Measurements from ENCODE around the gene NETO2. TPM values are rescaled to one million over a fixed set of nuclear protein-coding genes. Genes with fewer than 3 reads are reported as not detected.

Gene NETO2
- total and polyA plus RNA-seq, 10 of the 15 experiments (the other 5 are each of a cell fraction or from before 2014, with no cell fraction given) = 8.5 to 53.1 (median 27.0) TPM

- no peak for TF ChIP-seq MLLT1 (IDR thresholded peaks at IDR 0.05)
- TF ChIP-seq MYB (IDR thresholded peaks at IDR 0.05; ENCODE audit: borderline replicate concordance, low read depth, low read length) = no peak
- no peak for TF ChIP-seq ETV6 (conservative IDR thresholded peaks at IDR 0.05 in 1 of 2, IDR thresholded peaks at IDR 0.05 in 1 of 2; ENCODE audit: borderline replicate concordance in 1 of 2, low read depth in 1 of 2)
- TF ChIP-seq ZNF592 (IDR thresholded peaks at IDR 0.05) = no peak
Measured at GRCh38 chr16:47029724-47030123, 114.0 kb downstream of the NETO2 start (continued).

GRCh38 chr16:47028767-47029377 lies 114.9 kb downstream of the NETO2 start:
- Histone ChIP-seq H3K27me3 (replicated peaks in 1 of 2; ENCODE audit: control insufficient read depth in 2 of 2, insufficient read depth in 2 of 2, low read length in 1 of 2) (no peaks in the 10 kb centered on the region), H3K9me3 (replicated peaks; ENCODE audit: control insufficient read depth, insufficient read depth, low read length) (no peaks in the 10 kb centered on the region), H2AFZ (ENCODE audit: control insufficient read depth, low read depth, low read length) (no peak overlapping the region), H3K4me1 (ENCODE audit: control insufficient read depth, insufficient read depth, low read length) (peaks cover 4% of the 10 kb centered on the region; the same call in 1 of the 2 replicates), H3K4me3 (no peak overlapping the region), H3K9ac (ENCODE audit: control insufficient read depth, insufficient read depth, low read length) (no peak overlapping the region), H3K79me2 (ENCODE audit: control insufficient read depth, insufficient read depth, low read length) (no peaks in the 10 kb centered on the region), H3K4me2 (ENCODE audit: control insufficient read depth, insufficient read depth) (no peak overlapping the region), H3K27ac (ENCODE audit: control insufficient read depth, insufficient read depth) (no peak overlapping the region), H3K36me3 (ENCODE audit: control insufficient read depth in 2 of 2, insufficient read depth in 2 of 2, low read length in 1 of 2) (no peaks in the 10 kb centered on the region), H4K20me1 (ENCODE audit: control insufficient read depth, insufficient read depth) (no peaks in the 10 kb centered on the region)
- DNase-seq (ENCODE audit: low read depth, low spot score) (no peak), ATAC-seq (no peak), FAIRE-seq (no peak)
- ChIA-PET CTCF (interaction anchor here (1.0 to 1.7 kb wide), 2 partner anchors 9 to 10 kb away, joined by 4 to 7 read pairs; no protein-coding TSS in a partner anchor), SMC1A (ENCODE audit: uncharacterized antibody, unreplicated experiment) (interaction anchor here (1.0 to 1.9 kb wide), 2 partner anchors 10 to 81 kb away, joined by 3 to 7 read pairs; no protein-coding TSS in a partner anchor), POLR2A (no interaction called here), RAD21 (ENCODE audit: unreplicated experiment) (interaction anchor here (1.8 kb wide), 1 partner anchor 113 kb away, joined by 4 read pairs; no protein-coding TSS in a partner anchor)
- WGBS (ENCODE audit: insufficient coverage, insufficient replicate concordance, low lambda C conversion rate, missing lambda C conversion rate) = 87% methylated on average over 6 of the region's 6 CpGs
- BruUV-seq (replicated peaks) = no TSS peak
- no peak for TF ChIP-seq TCF12 (IDR thresholded peaks at IDR 0.05; ENCODE audit: low read depth, low read length)
- no peak for TF ChIP-seq RB1 (IDR thresholded peaks at IDR 0.05; ENCODE audit: borderline replicate concordance)
- TF ChIP-seq ZNF274 (IDR thresholded peaks at IDR 0.05; ENCODE audit: insufficient read depth, insufficient read length) = no peak
- no peak for TF ChIP-seq CEBPB (IDR thresholded peaks at IDR 0.05; ENCODE audit: borderline replicate concordance in 1 of 2, low read depth in 2 of 2, low read length in 2 of 2)
- no peak for TF ChIP-seq GABPA (IDR thresholded peaks at IDR 0.05; ENCODE audit: low read depth)
- TF ChIP-seq BCL11A (IDR thresholded peaks at IDR 0.05; ENCODE audit: low read depth, low read length) = no peak
- TF ChIP-seq NBN (IDR thresholded peaks at IDR 0.05) = no peak
- TF ChIP-seq EP300 (IDR thresholded peaks at IDR 0.05; ENCODE audit: borderline replicate concordance in 1 of 2, control insufficient read depth in 1 of 2, low read depth in 2 of 2, low read length in 2 of 2) = no peak
- TF ChIP-seq CREM (IDR thresholded peaks at IDR 0.05; ENCODE audit: low read depth) = no peak
- TF ChIP-seq PML (IDR thresholded peaks at IDR 0.05; ENCODE audit: low read length) = no peak
- TF ChIP-seq NFYA (IDR thresholded peaks at IDR 0.05; ENCODE audit: borderline replicate concordance, low read depth, low read length) = no peak
- in situ Hi-C loops (cut with MboI) = no loop called here
- intact Hi-C loops (cut with micrococcal nuclease; ENCODE audit: unreplicated experiment) = no loop called here

Measured in GM12878 (cell line).